Astrocyte of the spinal cord (primary cell): ENCODE data around the gene NHSL1.

Source experiments
- DNase-seq: peaks from one replicate; pipeline ENCODE4 v3.0.0; 2011; ENCODE audit warnings: low read depth, low spot score
- H3K4me3 ChIP-seq: 2 replicates; pipeline ENCODE4 v1.5.1; 2011; ENCODE audit warnings: low read depth, mild to moderate bottlenecking, low read length, moderate library complexity
- in situ Hi-C: cut with HindIII; loops from 2 replicates; pipeline ENCODE4 v1.10.0; 2017; ENCODE audit warnings: low sequenced_read_pairs
- TF ChIP-seq, protein P1 (sequence below): IDR thresholded peaks from 2 replicates; pipeline ENCODE4 v1.5.1; 2012; ENCODE audit warnings: low read depth, mild to moderate bottlenecking, low read length, inconsistent platforms

The NHSL1 gene

GRCh38 chr6:138492871-138493270, 6.4 kb downstream of the NHSL1 start:
- no peak overlapping the region for H3K4me3 ChIP-seq
- in situ Hi-C loops = no loop called here
- DNase-seq = no peak
- TF ChIP-seq, protein P1, sequence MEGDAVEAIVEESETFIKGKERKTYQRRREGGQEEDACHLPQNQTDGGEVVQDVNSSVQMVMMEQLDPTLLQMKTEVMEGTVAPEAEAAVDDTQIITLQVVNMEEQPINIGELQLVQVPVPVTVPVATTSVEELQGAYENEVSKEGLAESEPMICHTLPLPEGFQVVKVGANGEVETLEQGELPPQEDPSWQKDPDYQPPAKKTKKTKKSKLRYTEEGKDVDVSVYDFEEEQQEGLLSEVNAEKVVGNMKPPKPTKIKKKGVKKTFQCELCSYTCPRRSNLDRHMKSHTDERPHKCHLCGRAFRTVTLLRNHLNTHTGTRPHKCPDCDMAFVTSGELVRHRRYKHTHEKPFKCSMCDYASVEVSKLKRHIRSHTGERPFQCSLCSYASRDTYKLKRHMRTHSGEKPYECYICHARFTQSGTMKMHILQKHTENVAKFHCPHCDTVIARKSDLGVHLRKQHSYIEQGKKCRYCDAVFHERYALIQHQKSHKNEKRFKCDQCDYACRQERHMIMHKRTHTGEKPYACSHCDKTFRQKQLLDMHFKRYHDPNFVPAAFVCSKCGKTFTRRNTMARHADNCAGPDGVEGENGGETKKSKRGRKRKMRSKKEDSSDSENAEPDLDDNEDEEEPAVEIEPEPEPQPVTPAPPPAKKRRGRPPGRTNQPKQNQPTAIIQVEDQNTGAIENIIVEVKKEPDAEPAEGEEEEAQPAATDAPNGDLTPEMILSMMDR = no peak

- DNase-seq = no peak
- TF ChIP-seq, protein P1 = no peak
- no peak overlapping the region for H3K4me3 ChIP-seq
- in situ Hi-C loops = no loop called here
These were observed 7.2 kb downstream of the NHSL1 start for GRCh38 chr6:138492113-138492512.

GRCh38 chr6:138491017-138491416, 8.3 kb downstream of the NHSL1 start:
- in situ Hi-C loops = no loop called here
- TF ChIP-seq, protein P1 = no peak
- no peak overlapping the region for H3K4me3 ChIP-seq
- DNase-seq = no peak

GRCh38 chr6:138489846-138490245, 9.4 kb downstream of the NHSL1 start:
- no peak for DNase-seq
- TF ChIP-seq, protein P1 = no peak
- in situ Hi-C loops = no loop called here
- no peak overlapping the region for H3K4me3 ChIP-seq

GRCh38 chr6:138487102-138487604, 12.1 kb downstream of the NHSL1 start:
- in situ Hi-C loops = no loop called here
- DNase-seq = no peak
- H3K4me3 ChIP-seq = no peak overlapping the region
- TF ChIP-seq, protein P1 = no peak

GRCh38 chr6:138486249-138487101, 12.8 kb downstream of the NHSL1 start:
- no peak for DNase-seq
- H3K4me3 ChIP-seq = no peak overlapping the region
- TF ChIP-seq, protein P1 = no peak
- in situ Hi-C loops = no loop called here
